Transverse colon (tissue), 3 donors: Measurements from ENCODE around the gene SLC25A13.

Experiments used
- CTCF ChIP-seq, 5 experiments: fragments of 200-600 bp in 3 of 5; fragments of 450-650 bp in 2 of 5; sonication (generic) in 3 of 5; IDR thresholded peaks; 1 replicate in 2 of 5; 2 replicates in 3 of 5; pipeline ENCODE4 v1.5.1; 2016 to 2017; ENCODE audit warnings: antibody characterized with exemption in 5 of 5, inconsistent platforms in 3 of 5, mild to moderate bottlenecking in 2 of 5, moderate library complexity in 1 of 5
- POLR2A ChIP-seq: fragments of 450-650 bp; IDR thresholded peaks from one replicate; pipeline ENCODE4 v1.6.1; 2016; ENCODE audit warnings: antibody characterized with exemption, mild to moderate bottlenecking, moderate library complexity

DNA sequence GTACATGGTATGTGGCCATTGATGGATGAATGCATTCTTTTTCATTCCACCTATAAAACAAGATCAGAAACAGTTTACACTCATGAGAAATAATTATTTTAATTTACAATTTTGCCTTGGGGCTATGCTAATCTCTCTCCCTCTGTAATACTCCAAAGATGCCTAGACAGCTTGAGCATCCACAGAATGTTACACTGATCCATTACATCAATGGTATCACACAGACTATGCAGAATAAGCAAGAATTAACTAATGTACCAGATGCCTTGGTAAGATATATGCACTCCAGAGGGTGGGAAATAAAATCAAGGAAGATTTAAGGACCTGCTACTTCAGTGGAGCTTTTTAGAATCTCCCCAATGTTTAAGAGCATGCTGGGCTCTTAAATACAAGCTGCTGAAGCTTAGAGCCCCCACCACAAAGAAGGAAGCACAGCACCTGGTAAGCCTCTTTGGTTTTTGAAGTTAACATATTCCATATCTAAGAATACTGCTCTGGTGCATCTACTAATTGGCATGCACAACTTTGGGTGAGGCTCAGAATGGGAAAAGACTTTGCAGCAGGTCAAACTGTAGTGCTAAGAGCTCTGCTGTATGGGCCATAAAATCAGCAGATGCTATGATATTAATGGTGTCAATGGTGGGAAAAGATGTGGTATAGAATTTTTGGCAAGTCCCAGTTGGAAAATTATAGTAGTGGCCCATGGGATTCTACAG is 219.6 kb downstream of the SLC25A13 start:
- no peak for TF ChIP-seq CTCF (IDR thresholded peaks at IDR 0.05)
- TF ChIP-seq POLR2A: no peak
